Thoracic aorta (tissue), 2 donors: Measurements from ENCODE around the gene PUS7. TPM values are rescaled to one million over a fixed set of nuclear protein-coding genes. Genes with fewer than 3 reads are reported as not detected.

ENCODE experiments used
- ATAC-seq: fragments of 150-250 bp; one replicate; pipeline ENCODE4 v1.8.0; 2017; ENCODE audit warnings: low read depth; ENCODE audit not compliant: insufficient number of reproducible peaks, low FRiP score
- DNase-seq: peaks from one replicate; pipeline ENCODE4 v3.0.0-alpha.2; 2020; ENCODE audit warnings: low spot score
- H3K27ac ChIP-seq, 2 donors: fragments of 200-600 bp; sonication (generic); 1 replicate in 1 of 2; 2 replicates in 1 of 2; pipeline ENCODE4 v1.5.1; 2016; ENCODE audit warnings: mild to moderate bottlenecking in 2 of 2, moderate library complexity in 2 of 2
- H3K27me3 ChIP-seq: fragments of 200-600 bp; sonication (generic); replicated peaks from 2 replicates; pipeline ENCODE4 v1.6.0; 2016; ENCODE audit warnings: mild to moderate bottlenecking; ENCODE audit not compliant: insufficient read depth
- H3K36me3 ChIP-seq: fragments of 200-600 bp; sonication (generic); one replicate; pipeline ENCODE4 v1.5.1; 2016
- H3K4me1 ChIP-seq, 2 donors: fragments of 200-600 bp; sonication (generic); 1 replicate in 1 of 2; 2 replicates in 1 of 2; pipeline versions ENCODE4 v1.5.1 to v1.6.0; 2016; ENCODE audit warnings: low read depth in 2 of 2, mild to moderate bottlenecking in 1 of 2; ENCODE audit not compliant: control insufficient read depth in 1 of 2
- H3K4me3 ChIP-seq: fragments of 200-600 bp; sonication (generic); 2 replicates; pipeline ENCODE4 v1.5.1; 2016; ENCODE audit warnings: mild to moderate bottlenecking
- H3K9me3 ChIP-seq: fragments of 200-600 bp; sonication (generic); 2 replicates; pipeline ENCODE4 v1.5.1; 2016
- total RNA-seq, 2 donors: library from RNA; depleted of rRNA; stranded (reverse); fragments of >200 nt; gene quantifications; one replicate each; pipeline versions ENCODE4 v1.1.0 to v1.2.3, GENCODE V29; 2016
- TF ChIP-seq, protein P1 (sequence below): fragments of 200-600 bp; sonication (generic); IDR thresholded peaks from one replicate; pipeline ENCODE4 v1.5.1; 2019; ENCODE audit warnings: antibody characterized with exemption

Gene PUS7
- total RNA-seq, 2 donors from 2014 or later = 4.1 to 20.6 TPM

GRCh38 chr7:105478606-105479005 lies 43.5 kb downstream of the PUS7 start:
- no peaks in the 10 kb centered on the region for H3K9me3 ChIP-seq
- H3K27me3 ChIP-seq = no peaks in the 10 kb centered on the region
- no peak overlapping the region for H3K4me3 ChIP-seq
- H3K4me1 ChIP-seq = no peaks in the 10 kb centered on the region
- ATAC-seq (no peak), DNase-seq (no peak)
- H3K36me3 ChIP-seq = no peaks in the 10 kb centered on the region
- TF ChIP-seq, protein P1, sequence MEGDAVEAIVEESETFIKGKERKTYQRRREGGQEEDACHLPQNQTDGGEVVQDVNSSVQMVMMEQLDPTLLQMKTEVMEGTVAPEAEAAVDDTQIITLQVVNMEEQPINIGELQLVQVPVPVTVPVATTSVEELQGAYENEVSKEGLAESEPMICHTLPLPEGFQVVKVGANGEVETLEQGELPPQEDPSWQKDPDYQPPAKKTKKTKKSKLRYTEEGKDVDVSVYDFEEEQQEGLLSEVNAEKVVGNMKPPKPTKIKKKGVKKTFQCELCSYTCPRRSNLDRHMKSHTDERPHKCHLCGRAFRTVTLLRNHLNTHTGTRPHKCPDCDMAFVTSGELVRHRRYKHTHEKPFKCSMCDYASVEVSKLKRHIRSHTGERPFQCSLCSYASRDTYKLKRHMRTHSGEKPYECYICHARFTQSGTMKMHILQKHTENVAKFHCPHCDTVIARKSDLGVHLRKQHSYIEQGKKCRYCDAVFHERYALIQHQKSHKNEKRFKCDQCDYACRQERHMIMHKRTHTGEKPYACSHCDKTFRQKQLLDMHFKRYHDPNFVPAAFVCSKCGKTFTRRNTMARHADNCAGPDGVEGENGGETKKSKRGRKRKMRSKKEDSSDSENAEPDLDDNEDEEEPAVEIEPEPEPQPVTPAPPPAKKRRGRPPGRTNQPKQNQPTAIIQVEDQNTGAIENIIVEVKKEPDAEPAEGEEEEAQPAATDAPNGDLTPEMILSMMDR = no peak
- H3K27ac ChIP-seq = no peak overlapping the region

- ATAC-seq (no peak), DNase-seq (no peak)
- Histone ChIP-seq H3K36me3 (no peaks in the 10 kb centered on the region), H3K4me1 (no peaks in the 10 kb centered on the region), H3K4me3 (no peak overlapping the region), H3K27ac (no peak overlapping the region), H3K9me3 (no peaks in the 10 kb centered on the region), H3K27me3 (no peaks in the 10 kb centered on the region)
- TF ChIP-seq, protein P1 = no peak
Observed at GRCh38 chr7:105477908-105478307, 44.2 kb downstream of the PUS7 start.

- Histone ChIP-seq H3K4me3 (no peak overlapping the region), H3K27ac (no peak overlapping the region), H3K27me3 (no peaks in the 10 kb centered on the region), H3K4me1 (no peaks in the 10 kb centered on the region), H3K9me3 (no peaks in the 10 kb centered on the region), H3K36me3 (no peaks in the 10 kb centered on the region)
- DNase-seq = no peak
- TF ChIP-seq, protein P1 = no peak
- ATAC-seq = no peak
Observed at GRCh38 chr7:105474045-105474444, 48.0 kb downstream of the PUS7 start.

DNA sequence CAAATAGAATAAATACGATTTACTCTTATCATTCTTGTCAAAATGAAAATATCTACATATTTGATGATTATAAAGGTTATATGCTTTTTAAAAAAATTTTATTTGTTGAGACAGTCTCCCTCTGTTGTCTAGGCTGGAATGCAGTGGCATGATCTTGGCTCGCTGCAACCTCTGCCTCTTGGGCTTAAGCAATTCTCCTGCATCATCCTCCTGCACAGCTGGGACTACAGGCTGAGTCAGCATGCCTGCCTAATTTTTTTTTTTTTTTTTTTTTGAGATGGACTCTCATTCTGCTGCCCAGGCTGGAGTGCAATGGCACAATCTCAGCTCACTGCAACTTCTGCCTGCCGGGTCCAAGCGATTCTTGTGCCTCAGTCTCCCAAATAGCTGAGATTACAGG lies 48.9 kb downstream of the PUS7 start:
- Histone ChIP-seq H3K4me3 (no peak overlapping the region), H3K4me1 (no peaks in the 10 kb centered on the region), H3K36me3 (no peaks in the 10 kb centered on the region), H3K27me3 (no peaks in the 10 kb centered on the region), H3K27ac (no peak overlapping the region), H3K9me3 (no peaks in the 10 kb centered on the region)
- TF ChIP-seq, protein P1 = no peak
- DNase-seq (no peak), ATAC-seq (no peak)

- no peak for ATAC-seq
Observed at GRCh38 chr7:105470846-105471245, 51.2 kb downstream of the PUS7 start.

More at GRCh38 chr7:105470846-105471245, 51.2 kb downstream of the PUS7 start:
- Histone ChIP-seq H3K4me1 (no peaks in the 10 kb centered on the region), H3K27ac (no peak overlapping the region), H3K36me3 (no peaks in the 10 kb centered on the region), H3K4me3 (no peak overlapping the region), H3K9me3 (no peaks in the 10 kb centered on the region), H3K27me3 (no peaks in the 10 kb centered on the region)
- TF ChIP-seq, protein P1 = no peak
- no peak for DNase-seq
